ENCODE data around the gene PLXNB3.
"Not testable (repeated sequence)": the region's sequence is repeated elsewhere in the genome, so short reads cannot be mapped to it uniquely, and the experiment has no call there.

PLXNB3 gene

GRCh38 chrX:153763989-153764755, at the start of gene PLXNB3:
PLXNB3 (plus strand) TSS chrX:153764249; CDS start chrX:153765536, 1,287 bp downstream.
- DNase-seq, result peak; percentile 31

- no peak for DNase-seq
These were observed 49.8 kb upstream of the PLXNB3 start for GRCh38 chrX:153714256-153714655.

GRCh38 chrX:153717445-153717844, 46.6 kb upstream of the PLXNB3 start:
- DNase-seq, result no peak

GRCh38 chrX:153719238-153719637, 44.8 kb upstream of the PLXNB3 start:
- no peak for DNase-seq

GRCh38 chrX:153719701-153720100, 44.3 kb upstream of the PLXNB3 start:
- no peak for DNase-seq

GRCh38 chrX:153722704-153723350, 41.2 kb upstream of the PLXNB3 start:
- no peak for DNase-seq

- no peak for DNase-seq
These were observed 40.4 kb upstream of the PLXNB3 start for GRCh38 chrX:153723351-153724251.

GRCh38 chrX:153724252-153725038, 39.6 kb upstream of the PLXNB3 start, which contains the start of the genes ABCD1 and BCAP31:
ABCD1 (plus strand) TSS chrX:153724856; CDS start chrX:153725267, 411 bp downstream.
BCAP31 (minus strand) TSS chrX:153724387; CDS start chrX:153723244, 1,143 bp downstream.
- no peak for DNase-seq

- DNase-seq, result no peak
These were observed 38.8 kb upstream of the PLXNB3 start for GRCh38 chrX:153725039-153725831.

GRCh38 chrX:153725832-153726285, 38.2 kb upstream of the PLXNB3 start:
- no peak for DNase-seq

GRCh38 chrX:153726286-153727122, 37.5 kb upstream of the PLXNB3 start:
- no peak for DNase-seq

- DNase-seq, result no peak
These were observed 36.7 kb upstream of the PLXNB3 start for GRCh38 chrX:153727123-153727931.

- DNase-seq, result no peak
These were observed 36.0 kb upstream of the PLXNB3 start for GRCh38 chrX:153728095-153728494.

- no peak for DNase-seq
These were observed 35.0 kb upstream of the PLXNB3 start for GRCh38 chrX:153728951-153729631.

- not testable (repeated sequence) for DNase-seq
These were observed 33.9 kb upstream of the PLXNB3 start for GRCh38 chrX:153730115-153730514.

GRCh38 chrX:153731117-153731844, 32.8 kb upstream of the PLXNB3 start:
- no peak for DNase-seq

GRCh38 chrX:153731845-153732215, 32.2 kb upstream of the PLXNB3 start:
- no peak for DNase-seq

GRCh38 chrX:153732401-153732800, 31.6 kb upstream of the PLXNB3 start:
- no peak for DNase-seq

Measured in NCI-H1417 treated with DMSO at 0.1 percent for 48 hours (cell line).